Fibroblast of lung (primary cell): ENCODE results near the gene TMEM138. TPM values are rescaled to one million over a fixed set of nuclear protein-coding genes. Genes with fewer than 3 reads are reported as not detected.

Experiments
- DNase-seq, 2 donors: peaks; one replicate each; pipeline versions ENCODE4 v3.0.0 to v3.0.0-alpha.2; 2010; ENCODE audit warnings: low read depth in 2 of 2
- H2AFZ ChIP-seq: 2 replicates; pipeline ENCODE4 v1.5.1; 2012; ENCODE audit warnings: low read length, control low read depth, inconsistent platforms
- H3K27ac ChIP-seq: 2 replicates; pipeline ENCODE4 v1.5.1; 2011; ENCODE audit warnings: low read length, control low read depth; ENCODE audit not compliant: insufficient read depth
- H3K27me3 ChIP-seq: 2 replicates; pipeline ENCODE4 v1.5.1; 2011; ENCODE audit warnings: mild to moderate bottlenecking, low read length; ENCODE audit not compliant: control insufficient read depth, insufficient read depth
- H3K36me3 ChIP-seq: 2 replicates; pipeline ENCODE4 v1.5.1; 2011; ENCODE audit warnings: low read length; ENCODE audit not compliant: control insufficient read depth, insufficient read depth
- H3K4me1 ChIP-seq: 2 replicates; pipeline ENCODE4 v1.5.1; 2011; ENCODE audit warnings: low read length; ENCODE audit not compliant: control insufficient read depth, insufficient read depth; ENCODE audit errors: extremely low read depth
- H3K4me2 ChIP-seq: 2 replicates; pipeline ENCODE4 v1.5.1; 2011; ENCODE audit warnings: low read length, control low read depth; ENCODE audit not compliant: insufficient read depth; ENCODE audit errors: extremely low read depth
- H3K4me3 ChIP-seq, 4 experiments: fragments of 200-600 bp in 1 of 4; sonication (generic) in 1 of 4; replicated peaks in 1 of 4; 2 replicates each; pipeline ENCODE4 v1.5.1; 2011 to 2016; ENCODE audit warnings: low read length in 4 of 4, low read depth in 3 of 4, mild to moderate bottlenecking in 3 of 4, control low read depth in 2 of 4, inconsistent platforms in 1 of 4, mixed read lengths in 1 of 4; ENCODE audit not compliant: insufficient read depth in 1 of 4; ENCODE audit errors: control extremely low read depth in 1 of 4
- H3K79me2 ChIP-seq: 2 replicates; pipeline ENCODE4 v1.5.1; 2012; ENCODE audit warnings: mild to moderate bottlenecking, low read length, inconsistent platforms; ENCODE audit not compliant: control insufficient read depth, insufficient read depth
- H3K9ac ChIP-seq: 2 replicates; pipeline ENCODE4 v1.5.1; 2011; ENCODE audit warnings: mild to moderate bottlenecking, low read length, control low read depth; ENCODE audit not compliant: insufficient read depth
- H3K9me3 ChIP-seq: 2 replicates; pipeline ENCODE4 v1.5.1; 2012; ENCODE audit warnings: low read depth, low read length; ENCODE audit not compliant: control insufficient read depth, insufficient read depth
- H4K20me1 ChIP-seq: 2 replicates; pipeline ENCODE4 v1.5.1; 2011; ENCODE audit warnings: low read length; ENCODE audit not compliant: control insufficient read depth, insufficient read depth; ENCODE audit errors: extremely low read depth
- EZH2 ChIP-seq: IDR thresholded peaks from 2 replicates; pipeline ENCODE4 v1.5.1; 2012; ENCODE audit warnings: low read length, control low read depth, mild to moderate bottlenecking; ENCODE audit errors: missing control alignments
- polyA plus RNA-seq, 2 donors: library from polyadenylated mRNA; depleted of rRNA in 1 of 2; stranded (reverse) in 1 of 2; unstranded in 1 of 2; fragments of >200 nt; gene quantifications; 2 replicates each; pipeline ENCODE4 v1.2.1, GENCODE V29; 2011 to 2012; ENCODE audit warnings: missing spikeins in 1 of 2
- total RNA-seq: library from RNA; depleted of rRNA; stranded (reverse); fragments of >200 nt; gene quantifications from 2 replicates; pipeline ENCODE4 v1.2.1, GENCODE V29; 2014
- TF ChIP-seq, protein P1 (sequence below), 2 donors: IDR thresholded peaks in 1 of 2; conservative IDR thresholded peaks in 1 of 2; 1 replicate in 1 of 2; 2 replicates in 1 of 2; pipeline ENCODE4 v1.5.1; 2011 to 2012; ENCODE audit warnings: low read length in 2 of 2, control low read depth in 1 of 2, inconsistent platforms in 1 of 2, low read depth in 1 of 2, mild to moderate bottlenecking in 1 of 2

Gene TMEM138
- total and polyA plus RNA-seq, 2 donors (not counting 1 experiment from before 2014, with no cell fraction given), result 30.2 to 95.9 TPM

DNA sequence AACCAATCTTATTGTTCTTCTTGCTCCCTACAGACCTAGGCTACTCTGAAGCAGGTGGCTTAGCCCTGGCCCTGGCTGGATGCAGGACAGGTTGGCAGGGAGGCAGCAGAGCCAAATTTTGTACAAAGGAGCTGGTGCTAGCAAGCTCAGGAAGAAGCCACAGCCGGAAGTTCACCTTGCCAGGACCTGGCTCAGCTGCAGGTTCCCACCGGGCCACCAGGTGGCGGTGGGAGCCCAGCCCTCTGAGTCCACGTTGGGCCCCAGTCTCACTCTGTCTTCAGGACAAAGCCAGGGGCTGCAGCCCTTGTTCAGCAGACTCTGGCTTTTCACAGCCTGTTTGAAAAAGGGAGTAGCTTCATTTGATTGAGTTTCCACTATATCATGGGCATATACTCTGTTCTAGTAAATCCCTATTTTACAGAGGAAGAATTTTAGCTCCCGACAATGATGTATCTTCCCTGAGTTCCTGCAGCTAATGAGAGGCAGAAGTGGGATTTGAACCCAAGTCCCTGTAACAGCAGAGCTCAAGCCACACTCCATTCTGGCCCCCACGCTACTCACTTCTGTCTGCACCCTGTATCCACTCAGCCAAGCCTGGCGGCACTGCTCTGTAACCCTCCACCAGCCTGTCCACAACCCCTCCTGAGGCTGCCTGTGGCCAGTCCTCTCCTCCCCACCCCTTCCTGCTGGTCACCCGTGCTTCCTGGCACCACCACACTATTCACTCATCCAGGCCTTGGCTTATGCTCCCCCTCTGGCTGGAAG is 25.8 kb upstream of the TMEM138 start:
- Histone ChIP-seq H3K27me3 (no peaks in the 10 kb centered on the region), H3K9me3 (no peaks in the 10 kb centered on the region), H3K36me3 (peaks cover 1% of the 10 kb centered on the region), H3K4me3 (no peak overlapping the region), H3K79me2 (peaks cover 16% of the 10 kb centered on the region), H3K4me2 (no peak overlapping the region), H3K27ac (no peak overlapping the region), H2AFZ (peak overlapping the region; percentile 50), H3K9ac (no peak overlapping the region), H3K4me1 (peaks cover 7% of the 10 kb centered on the region), H4K20me1 (no peaks in the 10 kb centered on the region)
- TF ChIP-seq, protein P1, sequence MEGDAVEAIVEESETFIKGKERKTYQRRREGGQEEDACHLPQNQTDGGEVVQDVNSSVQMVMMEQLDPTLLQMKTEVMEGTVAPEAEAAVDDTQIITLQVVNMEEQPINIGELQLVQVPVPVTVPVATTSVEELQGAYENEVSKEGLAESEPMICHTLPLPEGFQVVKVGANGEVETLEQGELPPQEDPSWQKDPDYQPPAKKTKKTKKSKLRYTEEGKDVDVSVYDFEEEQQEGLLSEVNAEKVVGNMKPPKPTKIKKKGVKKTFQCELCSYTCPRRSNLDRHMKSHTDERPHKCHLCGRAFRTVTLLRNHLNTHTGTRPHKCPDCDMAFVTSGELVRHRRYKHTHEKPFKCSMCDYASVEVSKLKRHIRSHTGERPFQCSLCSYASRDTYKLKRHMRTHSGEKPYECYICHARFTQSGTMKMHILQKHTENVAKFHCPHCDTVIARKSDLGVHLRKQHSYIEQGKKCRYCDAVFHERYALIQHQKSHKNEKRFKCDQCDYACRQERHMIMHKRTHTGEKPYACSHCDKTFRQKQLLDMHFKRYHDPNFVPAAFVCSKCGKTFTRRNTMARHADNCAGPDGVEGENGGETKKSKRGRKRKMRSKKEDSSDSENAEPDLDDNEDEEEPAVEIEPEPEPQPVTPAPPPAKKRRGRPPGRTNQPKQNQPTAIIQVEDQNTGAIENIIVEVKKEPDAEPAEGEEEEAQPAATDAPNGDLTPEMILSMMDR (conservative IDR thresholded peaks at IDR 0.05 in 1 of 2, IDR thresholded peaks at IDR 0.05 in 1 of 2; ENCODE audit: low read depth in 1 of 2, low read length in 2 of 2), result peak; percentile 96 to 98
- TF ChIP-seq EZH2, result no peak
- peak; percentile 65 to 68 for DNase-seq

DNA sequence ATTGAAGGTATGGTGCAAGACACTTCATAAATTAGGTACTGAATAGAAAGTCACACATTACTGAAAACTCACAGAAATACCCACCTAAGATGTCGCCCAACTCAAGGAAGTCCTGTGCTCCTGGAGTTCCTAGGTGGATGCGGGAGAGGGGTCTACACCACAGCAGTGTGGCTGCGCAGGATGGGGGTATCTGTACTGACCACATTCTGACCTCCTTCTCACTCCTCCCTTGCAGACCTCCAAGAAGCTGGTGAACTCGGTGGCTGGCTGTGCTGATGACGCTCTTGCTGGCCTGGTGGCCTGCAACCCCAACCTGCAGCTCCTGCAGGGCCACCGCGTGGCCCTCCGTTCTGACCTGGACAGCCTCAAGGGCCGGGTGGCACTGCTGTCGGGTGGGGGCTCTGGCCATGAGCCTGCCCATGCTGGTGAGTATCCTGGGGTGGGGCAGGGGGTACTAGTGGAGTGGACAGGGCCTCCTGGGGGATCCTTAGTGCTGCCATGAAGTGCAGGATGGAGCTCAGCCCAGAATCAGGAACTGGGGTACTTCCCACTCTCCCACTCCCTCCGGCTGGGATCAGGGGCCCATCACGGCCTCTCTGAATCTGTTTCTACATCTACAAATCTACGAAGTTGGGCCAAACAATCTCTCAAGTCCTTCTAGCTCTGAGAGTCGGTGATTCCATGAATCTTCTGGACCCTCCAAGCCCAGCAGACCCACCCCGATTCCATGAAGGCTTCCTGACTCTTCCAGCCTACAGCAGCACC is 24.3 kb upstream of the TMEM138 start:
- peaks cover under 1% of the 10 kb centered on the region for H3K79me2 ChIP-seq
- H2AFZ ChIP-seq, result no peak overlapping the region
- no peaks in the 10 kb centered on the region for H4K20me1 ChIP-seq
- H3K9ac ChIP-seq, result no peak overlapping the region
- H3K27ac ChIP-seq, result no peak overlapping the region
- peaks cover 6% of the 10 kb centered on the region for H3K4me1 ChIP-seq
- H3K9me3 ChIP-seq, result no peaks in the 10 kb centered on the region
- no peak overlapping the region for H3K4me3 ChIP-seq
- peaks cover 3% of the 10 kb centered on the region for H3K36me3 ChIP-seq
- H3K27me3 ChIP-seq, result no peaks in the 10 kb centered on the region
- H3K4me2 ChIP-seq, result no peak overlapping the region
- TF ChIP-seq, protein P1 (conservative IDR thresholded peaks at IDR 0.05 in 1 of 2, IDR thresholded peaks at IDR 0.05 in 1 of 2; ENCODE audit: low read depth in 1 of 2, low read length in 2 of 2), result no peak
- no peak for TF ChIP-seq EZH2
- DNase-seq, result no peak

DNA sequence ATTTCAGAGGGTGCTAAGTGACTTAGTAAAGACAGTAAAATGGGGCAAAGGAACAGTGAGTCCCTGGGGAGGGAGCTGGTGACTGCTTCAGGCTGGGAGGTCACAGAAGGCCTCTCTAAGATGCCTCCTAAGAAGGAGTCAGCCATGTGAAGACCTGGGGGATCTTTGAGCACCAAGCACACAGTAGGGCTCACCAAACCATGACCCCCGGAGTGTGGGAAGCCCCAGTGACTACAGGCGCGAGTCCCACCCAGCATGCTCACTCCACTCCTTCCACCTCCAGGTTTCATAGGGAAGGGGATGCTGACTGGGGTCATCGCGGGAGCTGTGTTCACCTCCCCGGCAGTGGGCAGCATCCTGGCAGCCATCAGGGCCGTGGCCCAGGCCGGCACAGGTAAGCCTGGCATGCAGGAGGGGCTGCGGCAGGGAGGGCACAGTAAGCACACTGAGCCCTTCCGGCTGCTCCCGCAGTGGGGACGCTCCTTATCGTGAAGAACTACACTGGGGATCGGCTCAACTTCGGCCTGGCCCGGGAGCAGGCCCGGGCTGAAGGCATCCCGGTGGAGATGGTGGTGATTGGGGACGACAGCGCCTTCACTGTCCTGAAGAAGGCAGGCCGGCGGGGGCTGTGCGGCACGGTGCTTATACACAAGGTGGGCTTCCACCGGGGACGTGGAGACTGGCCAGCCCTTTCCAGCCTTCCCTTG is 23.2 kb upstream of the TMEM138 start:
- Histone ChIP-seq H2AFZ (no peak overlapping the region), H3K4me3 (no peak overlapping the region), H3K79me2 (no peaks in the 10 kb centered on the region), H3K9me3 (no peaks in the 10 kb centered on the region), H3K9ac (no peak overlapping the region), H3K4me1 (no peaks in the 10 kb centered on the region), H3K36me3 (peaks cover 3% of the 10 kb centered on the region), H4K20me1 (no peaks in the 10 kb centered on the region), H3K27ac (no peak overlapping the region), H3K27me3 (no peaks in the 10 kb centered on the region), H3K4me2 (no peak overlapping the region)
- DNase-seq, result no peak
- TF ChIP-seq, protein P1 (conservative IDR thresholded peaks at IDR 0.05 in 1 of 2, IDR thresholded peaks at IDR 0.05 in 1 of 2; ENCODE audit: low read depth in 1 of 2, low read length in 2 of 2), result no peak
- TF ChIP-seq EZH2, result no peak
